SJCRH30 (cell line): ENCODE results near the gene PLXND1. TPM values are rescaled to one million over a fixed set of nuclear protein-coding genes. Genes with fewer than 3 reads are reported as not detected.
A peak's percentile ranks its signal among the peaks of the same experiment; 100 is the strongest.

Experiments
- DNase-seq, 2 experiments: peaks; one replicate each; pipeline ENCODE4 v3.0.0-alpha.2; 2015 to 2020
- H3K27ac ChIP-seq: fragments of 250-450 bp; sonication (Bioruptor Pico); 2 replicates; pipeline ENCODE4 v1.5.1; 2020; ENCODE audit warnings: mild to moderate bottlenecking, moderate library complexity
- H3K27me3 ChIP-seq: fragments of 250-450 bp; sonication (Bioruptor Pico); 2 replicates; pipeline ENCODE4 v1.5.1; 2020; ENCODE audit warnings: mild to moderate bottlenecking, moderate library complexity
- H3K36me3 ChIP-seq: fragments of 250-450 bp; sonication (Bioruptor Pico); 2 replicates; pipeline ENCODE4 v1.5.1; 2020; ENCODE audit warnings: mild to moderate bottlenecking, moderate library complexity
- H3K4me1 ChIP-seq: fragments of 250-450 bp; sonication (Bioruptor Pico); 2 replicates; pipeline ENCODE4 v1.5.1; 2020; ENCODE audit warnings: mild to moderate bottlenecking, moderate library complexity
- H3K4me3 ChIP-seq: fragments of 250-450 bp; sonication (Bioruptor Pico); 2 replicates; pipeline ENCODE4 v1.5.1; 2020; ENCODE audit warnings: mild to moderate bottlenecking, moderate library complexity
- H3K9me3 ChIP-seq: fragments of 250-450 bp; sonication (Bioruptor Pico); replicated peaks from 2 replicates; pipeline ENCODE4 v1.5.1; 2020; ENCODE audit warnings: mild to moderate bottlenecking, moderate library complexity
- total RNA-seq: library from RNA; depleted of rRNA; stranded (reverse); fragments of >200 nt; shearing (Covaris generic); gene quantifications from 2 replicates; pipeline ENCODE4 v1.2.3, GENCODE V29; 2014

Gene PLXND1
- total RNA-seq, 1 experiment from 2014 or later: 95.8 TPM

DNA sequence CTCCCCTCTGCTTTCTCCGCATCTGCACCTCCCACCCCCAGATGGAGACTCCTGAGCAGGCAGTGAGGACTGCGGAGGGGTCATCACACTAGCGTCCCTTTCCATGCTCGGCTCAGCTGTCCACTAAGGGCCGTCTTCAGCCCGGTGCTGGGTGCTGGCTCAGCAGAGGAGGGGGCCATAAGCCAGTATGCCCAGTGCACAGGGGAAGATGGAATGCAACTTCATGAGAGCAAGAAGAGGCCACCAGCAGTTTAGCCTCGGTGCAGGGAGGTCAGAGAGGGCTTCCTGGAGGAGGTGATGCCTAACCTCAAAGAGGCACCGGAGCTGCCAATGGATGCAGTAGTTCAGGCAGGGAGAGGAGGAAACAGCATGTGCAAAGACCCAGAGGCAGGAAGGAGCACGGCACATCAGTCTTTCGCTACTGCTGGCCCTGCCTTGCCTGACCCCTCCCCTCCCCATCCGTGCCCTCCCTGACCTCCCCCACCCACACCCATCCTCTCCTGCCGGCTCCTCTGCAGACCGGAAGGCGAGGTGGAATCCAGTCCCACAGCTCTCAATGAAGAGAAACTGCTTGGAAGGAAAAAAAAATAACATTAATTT is 15.2 kb upstream of the PLXND1 start:
- Histone ChIP-seq H3K27me3 (no peaks in the 10 kb centered on the region), H3K27ac (no peak overlapping the region), H3K4me3 (no peak overlapping the region), H3K36me3 (no peaks in the 10 kb centered on the region), H3K9me3 (no peaks in the 10 kb centered on the region), H3K4me1 (peaks cover 25% of the 10 kb centered on the region)
- DNase-seq: no peak

DNA sequence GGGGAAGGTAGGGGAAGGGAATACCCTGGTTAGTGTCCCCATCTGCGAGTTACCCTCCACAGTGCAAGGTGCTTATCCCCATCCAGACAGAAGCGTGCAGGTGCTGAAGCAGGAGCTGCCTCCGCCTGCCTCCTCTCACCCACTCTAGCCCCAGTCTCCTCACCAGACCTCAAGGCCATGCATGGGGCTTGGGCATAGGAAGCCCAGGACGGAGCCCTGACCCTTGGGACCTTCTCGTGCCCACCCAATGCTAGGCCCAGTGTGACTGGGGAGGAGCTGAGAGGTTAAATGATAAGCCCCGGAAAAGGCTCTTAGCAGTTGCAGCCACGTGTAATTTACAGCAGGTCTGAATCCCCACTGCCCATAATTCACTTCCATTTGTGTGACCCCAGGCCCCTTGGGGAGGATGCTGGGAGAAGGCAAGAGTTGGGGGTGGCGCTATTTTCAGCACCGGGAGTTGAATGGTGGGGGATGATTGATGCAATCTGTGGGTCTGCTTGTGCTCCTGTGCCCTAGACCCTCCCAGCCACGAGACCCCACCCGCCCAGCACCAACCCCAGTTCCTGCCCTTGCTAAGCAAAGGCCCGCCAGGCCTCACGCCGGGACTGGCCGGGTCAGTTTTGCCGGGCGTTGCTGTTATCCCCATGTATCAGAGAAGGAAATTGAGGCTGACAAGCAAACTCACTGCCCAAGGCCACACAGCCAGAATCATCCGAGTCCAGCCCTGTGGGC is 14.5 kb upstream of the PLXND1 start:
- Histone ChIP-seq H3K4me1 (peaks cover 32% of the 10 kb centered on the region), H3K9me3 (no peaks in the 10 kb centered on the region), H3K27ac (no peak overlapping the region), H3K27me3 (no peaks in the 10 kb centered on the region), H3K36me3 (no peaks in the 10 kb centered on the region), H3K4me3 (no peak overlapping the region)
- DNase-seq: no peak

DNA sequence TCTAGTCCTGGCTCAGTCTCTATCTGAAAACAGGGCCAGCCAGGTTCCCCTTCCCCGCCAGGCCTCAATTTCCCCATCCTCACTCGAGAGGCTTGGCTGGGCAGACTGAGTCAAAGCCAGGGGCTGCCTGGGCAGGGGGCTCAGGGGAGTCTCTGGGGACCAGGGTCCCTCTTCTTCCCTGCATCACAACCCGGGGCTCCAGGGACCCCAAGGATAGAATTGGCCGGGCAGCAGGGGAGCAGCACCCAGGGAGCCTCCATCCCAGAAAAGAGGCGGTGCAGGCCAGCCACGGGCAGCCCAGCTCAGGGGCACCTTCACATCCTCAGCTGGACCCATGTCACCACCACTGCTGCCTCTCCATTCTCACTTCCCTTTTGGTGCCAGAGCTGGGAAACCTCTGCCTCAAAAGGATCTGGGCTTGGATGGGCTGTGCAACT is 13.3 kb upstream of the PLXND1 start:
- no peaks in the 10 kb centered on the region for H3K9me3 ChIP-seq
- H3K36me3 ChIP-seq: no peaks in the 10 kb centered on the region
- no peak overlapping the region for H3K4me3 ChIP-seq
- DNase-seq: no peak
- H3K4me1 ChIP-seq: peaks cover 26% of the 10 kb centered on the region
- no peak overlapping the region for H3K27ac ChIP-seq
- H3K27me3 ChIP-seq: no peaks in the 10 kb centered on the region

DNA sequence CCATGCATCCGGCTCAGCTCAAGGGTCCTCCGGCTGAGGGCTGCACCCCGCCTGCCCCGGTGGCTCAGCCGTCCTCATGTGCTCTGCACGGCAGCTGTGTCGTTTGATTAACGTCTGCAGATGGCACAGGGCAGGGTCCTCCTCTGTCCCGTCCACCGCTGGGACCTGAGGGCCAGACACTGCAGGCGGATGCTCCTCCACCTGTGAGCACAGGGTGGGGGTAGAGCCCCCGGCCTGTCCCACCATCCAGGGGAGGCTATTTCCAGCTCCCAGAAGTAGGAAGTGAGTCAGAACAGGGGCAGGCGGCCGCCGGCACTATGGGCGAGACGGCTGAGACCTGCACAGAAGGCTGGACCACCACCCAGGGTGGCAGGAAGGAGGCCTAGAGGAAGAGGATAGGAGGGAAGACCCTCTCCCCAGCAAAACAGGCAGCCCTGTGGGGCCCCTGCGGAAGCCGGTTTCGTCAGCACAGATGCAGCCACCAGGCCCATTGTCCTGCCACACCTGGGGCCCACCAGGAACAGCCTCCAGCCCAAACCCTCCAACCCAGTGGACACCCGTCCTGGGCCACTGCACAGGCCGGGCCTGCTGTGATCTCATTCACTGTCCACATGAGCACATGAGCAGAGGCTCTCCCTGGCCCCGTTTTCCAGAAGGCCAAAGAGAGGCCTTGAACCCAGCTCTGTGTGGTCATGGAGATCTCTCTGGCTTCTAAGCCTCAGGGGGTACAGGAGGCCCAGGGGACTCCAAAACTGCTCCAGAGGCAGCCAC is 12.6 kb upstream of the PLXND1 start:
- H3K27ac ChIP-seq: peak overlapping the region; percentile 18
- peak; percentile 41 to 53 for DNase-seq

DNA sequence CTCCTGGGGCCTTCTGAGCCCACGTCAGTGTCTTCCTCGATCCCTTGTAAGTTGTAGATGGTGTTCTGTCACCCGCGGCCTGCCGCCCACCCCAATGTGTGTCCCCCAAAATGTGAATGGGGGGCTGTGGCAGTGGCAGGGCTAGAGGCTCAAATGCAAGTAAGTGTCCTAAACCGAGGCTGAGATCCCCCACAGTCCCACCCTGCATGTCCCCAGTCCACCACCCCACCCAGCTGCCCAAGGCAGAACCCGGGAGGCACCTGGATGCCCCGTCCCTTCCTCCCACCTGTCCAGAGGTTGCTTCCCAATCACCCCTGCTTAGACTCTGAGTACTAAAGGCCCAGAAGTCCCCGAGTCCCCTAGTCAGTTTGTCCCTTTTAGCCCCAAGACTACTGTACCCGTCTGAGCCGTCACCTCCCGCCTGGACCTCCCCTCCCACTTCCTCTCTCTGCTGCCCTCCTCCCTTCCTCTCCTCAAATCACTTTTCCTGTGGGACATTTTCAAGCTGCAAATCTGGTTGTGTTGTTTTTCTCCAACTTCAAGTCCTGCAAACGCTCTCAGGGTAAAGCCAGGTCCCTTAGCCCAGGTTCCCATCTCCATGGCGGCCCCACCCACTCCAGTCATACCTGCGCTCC is 11.8 kb upstream of the PLXND1 start:
- no peak for DNase-seq
- Histone ChIP-seq H3K27me3 (no peaks in the 10 kb centered on the region), H3K4me1 (peaks cover 26% of the 10 kb centered on the region), H3K27ac (peak overlapping the region; percentile 18; the same call in 1 of the 2 replicates), H3K4me3 (no peak overlapping the region), H3K36me3 (no peaks in the 10 kb centered on the region), H3K9me3 (no peaks in the 10 kb centered on the region)

More for the DNA sequence above, 12.6 kb upstream of the PLXND1 start:
- Histone ChIP-seq H3K9me3 (no peaks in the 10 kb centered on the region), H3K4me3 (no peak overlapping the region), H3K4me1 (peaks cover 26% of the 10 kb centered on the region), H3K27me3 (no peaks in the 10 kb centered on the region), H3K36me3 (no peaks in the 10 kb centered on the region)

DNA sequence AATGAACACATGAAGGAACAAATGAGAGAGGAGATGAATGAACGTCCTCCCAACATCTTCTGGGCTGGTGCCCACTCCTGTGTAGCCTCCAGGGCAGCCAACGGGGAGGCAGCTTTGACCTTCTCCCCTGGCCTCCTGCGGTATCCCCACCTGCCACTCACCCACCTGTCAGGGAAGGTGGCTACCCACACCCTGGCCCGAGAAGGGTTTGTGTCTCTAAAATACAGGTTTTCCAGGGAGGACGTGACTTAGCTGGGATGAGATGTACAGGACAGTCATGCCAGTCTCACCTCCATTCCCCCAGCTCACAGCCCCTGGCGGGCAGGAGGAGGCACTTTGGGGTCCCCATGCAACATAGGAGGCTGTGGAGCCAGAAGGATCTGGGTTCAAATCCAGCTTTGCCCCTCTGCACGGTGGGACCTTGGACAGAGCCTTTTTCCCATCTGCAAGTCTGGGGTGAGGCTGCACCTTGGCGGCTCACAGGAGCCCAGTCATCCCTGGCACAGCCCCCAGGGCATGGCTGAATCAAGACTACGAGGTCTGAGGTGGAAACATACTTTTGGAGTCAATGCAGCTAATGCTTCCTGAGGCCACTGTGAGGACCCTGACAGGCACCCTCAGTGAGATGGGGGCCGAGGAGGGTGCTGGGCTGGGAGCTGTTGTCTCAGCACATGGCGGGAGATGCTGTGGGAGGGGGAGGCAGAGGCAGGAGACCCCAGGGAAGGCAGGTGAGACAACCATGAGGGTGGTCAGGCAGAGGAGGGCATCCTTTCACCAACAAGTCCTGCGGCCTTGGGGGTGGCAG is 11.1 kb upstream of the PLXND1 start:
- H3K4me3 ChIP-seq: no peak overlapping the region
- H3K27ac ChIP-seq: no peak overlapping the region; the same call in 1 of the 2 replicates
- no peak for DNase-seq
- no peaks in the 10 kb centered on the region for H3K36me3 ChIP-seq
- H3K4me1 ChIP-seq: peaks cover 32% of the 10 kb centered on the region
- no peaks in the 10 kb centered on the region for H3K9me3 ChIP-seq
- no peaks in the 10 kb centered on the region for H3K27me3 ChIP-seq

DNA sequence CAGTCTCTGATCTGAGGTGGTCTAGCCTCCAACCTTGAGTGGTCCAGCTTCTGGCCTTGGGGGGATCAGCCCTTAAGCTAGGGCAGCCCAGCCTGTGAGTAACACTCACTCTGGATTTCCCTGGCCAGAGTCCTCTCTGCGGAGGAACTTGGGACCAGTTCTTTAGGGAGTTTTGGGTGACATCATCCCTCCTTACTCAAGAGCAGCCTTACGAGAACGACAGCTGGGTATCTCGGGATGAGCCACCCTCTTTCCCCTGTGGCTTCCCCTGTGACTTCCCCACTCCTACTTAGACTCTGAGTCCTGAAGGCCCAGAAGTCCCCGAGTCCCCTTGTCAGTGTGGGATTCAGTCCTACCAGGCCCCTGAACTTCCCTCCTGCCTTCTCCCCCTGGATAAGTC is 10.2 kb upstream of the PLXND1 start:
- H3K4me1 ChIP-seq: peaks cover 40% of the 10 kb centered on the region
- peak; percentile 66 to 78 for DNase-seq
- no peaks in the 10 kb centered on the region for H3K36me3 ChIP-seq
- H3K9me3 ChIP-seq: no peaks in the 10 kb centered on the region
- peak overlapping the region; percentile 35 for H3K27ac ChIP-seq
- no peak overlapping the region for H3K4me3 ChIP-seq
- no peaks in the 10 kb centered on the region for H3K27me3 ChIP-seq

DNA sequence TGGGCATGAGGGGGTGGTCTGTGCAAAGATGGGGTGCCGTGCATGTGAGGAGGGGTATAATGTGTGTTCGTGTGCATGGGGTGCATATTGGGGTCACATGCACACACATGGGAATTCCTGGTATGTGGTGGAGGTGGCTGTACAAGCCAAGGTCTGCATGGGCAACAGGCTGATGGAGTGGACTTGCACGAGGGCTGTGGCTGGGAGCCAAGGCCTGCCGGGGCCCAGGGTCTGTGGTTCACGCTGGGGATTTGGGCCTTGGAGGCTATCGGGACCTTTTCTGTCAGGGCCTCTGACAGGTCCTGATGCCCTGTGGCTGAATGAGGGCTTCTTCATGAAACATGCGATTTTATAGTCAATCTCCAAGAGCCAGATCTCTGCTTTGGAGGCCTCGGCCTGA is 9.8 kb upstream of the PLXND1 start:
- DNase-seq: no peak
- H3K4me3 ChIP-seq: no peak overlapping the region
- H3K36me3 ChIP-seq: no peaks in the 10 kb centered on the region
- peak overlapping the region; percentile 35 for H3K27ac ChIP-seq
- peaks cover 41% of the 10 kb centered on the region for H3K4me1 ChIP-seq
- no peaks in the 10 kb centered on the region for H3K9me3 ChIP-seq
- H3K27me3 ChIP-seq: no peaks in the 10 kb centered on the region

DNA sequence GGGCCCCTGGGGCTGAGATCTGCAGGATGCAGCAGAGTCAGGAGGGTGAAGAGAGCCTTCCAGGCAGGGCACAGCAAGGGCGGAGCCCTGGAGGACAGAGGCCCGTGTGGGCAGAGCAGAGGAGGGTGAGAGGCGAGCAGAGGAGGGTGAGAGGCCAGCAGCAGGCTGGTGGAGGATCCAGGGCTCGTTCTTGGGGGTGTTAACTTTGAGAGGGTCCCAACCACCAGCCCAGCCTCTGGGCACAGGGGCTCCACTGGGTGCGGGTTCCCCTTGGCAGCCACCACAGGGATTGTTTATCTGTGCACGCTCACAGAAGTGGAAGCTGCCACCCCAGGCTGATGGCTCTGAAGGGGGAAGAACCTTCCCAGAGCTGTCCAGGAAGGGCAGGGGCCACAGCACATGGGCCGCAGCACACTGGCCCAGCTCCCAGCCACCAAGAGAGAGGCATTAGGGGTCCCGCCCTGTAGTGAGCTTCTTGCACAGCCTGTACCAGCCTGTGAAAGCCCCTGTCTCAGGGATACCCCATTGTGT is 9.3 kb upstream of the PLXND1 start:
- H3K9me3 ChIP-seq: no peaks in the 10 kb centered on the region
- no peak overlapping the region for H3K27ac ChIP-seq
- no peaks in the 10 kb centered on the region for H3K27me3 ChIP-seq
- H3K4me3 ChIP-seq: no peak overlapping the region
- peaks cover 41% of the 10 kb centered on the region for H3K4me1 ChIP-seq
- DNase-seq: no peak
- no peaks in the 10 kb centered on the region for H3K36me3 ChIP-seq

DNA sequence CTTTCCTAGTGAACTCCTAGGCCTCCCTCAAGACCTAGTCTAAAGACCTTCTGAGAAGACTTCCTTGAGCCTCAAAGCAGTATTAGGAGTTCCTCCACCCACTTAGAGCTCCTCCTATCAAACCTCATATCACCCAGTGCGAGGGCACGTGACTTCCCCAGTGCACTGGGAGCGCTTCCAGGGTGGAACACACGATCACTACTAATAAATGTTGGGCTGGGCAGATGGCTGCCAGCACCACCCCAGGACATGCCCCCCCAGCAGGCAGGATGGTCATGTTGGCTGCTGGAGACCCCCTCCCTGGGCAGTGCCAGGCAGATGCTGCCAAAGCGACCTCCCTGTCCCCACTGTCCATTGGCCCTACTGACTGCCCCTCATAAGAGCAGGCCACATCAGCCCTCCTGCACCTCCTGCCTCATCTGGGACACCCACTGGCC is 8.5 kb upstream of the PLXND1 start:
- no peaks in the 10 kb centered on the region for H3K27me3 ChIP-seq
- H3K36me3 ChIP-seq: no peaks in the 10 kb centered on the region
- H3K4me3 ChIP-seq: no peak overlapping the region
- H3K27ac ChIP-seq: no peak overlapping the region
- no peaks in the 10 kb centered on the region for H3K9me3 ChIP-seq
- no peak for DNase-seq
- H3K4me1 ChIP-seq: peaks cover 41% of the 10 kb centered on the region

DNA sequence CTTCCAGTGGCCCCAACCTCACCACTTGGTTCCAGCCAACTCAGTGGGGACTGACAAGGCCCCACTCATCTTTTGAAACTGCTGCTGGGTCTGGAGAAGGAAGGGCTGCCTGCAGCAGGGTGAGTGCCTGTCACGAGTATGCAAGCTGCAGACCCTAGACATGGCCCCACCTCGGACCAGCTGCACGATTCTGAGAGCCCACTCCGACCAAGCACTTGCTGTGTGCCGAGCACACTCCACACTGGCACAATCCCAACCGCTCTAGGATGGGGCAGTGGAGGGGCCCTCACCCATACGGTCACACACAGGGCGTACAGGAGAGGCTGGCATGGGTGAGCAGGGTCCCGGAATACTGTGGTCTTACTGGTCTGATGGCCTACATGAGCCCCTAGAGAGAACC is 8.0 kb upstream of the PLXND1 start:
- Histone ChIP-seq H3K9me3 (no peaks in the 10 kb centered on the region), H3K4me1 (peaks cover 40% of the 10 kb centered on the region), H3K27ac (no peak overlapping the region), H3K36me3 (no peaks in the 10 kb centered on the region), H3K27me3 (no peaks in the 10 kb centered on the region), H3K4me3 (no peak overlapping the region)
- no peak for DNase-seq

DNA sequence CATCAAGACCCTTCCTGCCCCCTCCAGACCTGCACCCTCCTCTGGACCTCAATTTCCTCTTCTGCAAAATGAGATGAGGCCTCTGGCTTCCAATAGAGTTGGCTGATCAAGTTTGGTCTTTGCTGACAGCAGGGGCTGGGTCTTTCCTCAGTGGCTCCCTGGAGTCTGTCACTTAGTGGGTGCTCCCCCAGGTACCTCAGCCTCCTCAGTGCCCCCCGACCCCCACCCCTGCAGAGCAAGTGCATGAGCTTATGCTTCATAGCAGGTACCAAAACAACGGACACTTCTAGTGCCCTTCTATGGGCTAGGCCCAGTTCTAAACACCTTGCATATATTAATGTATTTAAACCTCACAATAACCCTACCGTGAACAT is 6.9 kb upstream of the PLXND1 start:
- H3K4me1 ChIP-seq: peaks cover 29% of the 10 kb centered on the region
- DNase-seq: no peak
- H3K9me3 ChIP-seq: no peaks in the 10 kb centered on the region
- no peaks in the 10 kb centered on the region for H3K27me3 ChIP-seq
- H3K36me3 ChIP-seq: no peaks in the 10 kb centered on the region
- no peak overlapping the region for H3K27ac ChIP-seq
- H3K4me3 ChIP-seq: no peak overlapping the region

DNA sequence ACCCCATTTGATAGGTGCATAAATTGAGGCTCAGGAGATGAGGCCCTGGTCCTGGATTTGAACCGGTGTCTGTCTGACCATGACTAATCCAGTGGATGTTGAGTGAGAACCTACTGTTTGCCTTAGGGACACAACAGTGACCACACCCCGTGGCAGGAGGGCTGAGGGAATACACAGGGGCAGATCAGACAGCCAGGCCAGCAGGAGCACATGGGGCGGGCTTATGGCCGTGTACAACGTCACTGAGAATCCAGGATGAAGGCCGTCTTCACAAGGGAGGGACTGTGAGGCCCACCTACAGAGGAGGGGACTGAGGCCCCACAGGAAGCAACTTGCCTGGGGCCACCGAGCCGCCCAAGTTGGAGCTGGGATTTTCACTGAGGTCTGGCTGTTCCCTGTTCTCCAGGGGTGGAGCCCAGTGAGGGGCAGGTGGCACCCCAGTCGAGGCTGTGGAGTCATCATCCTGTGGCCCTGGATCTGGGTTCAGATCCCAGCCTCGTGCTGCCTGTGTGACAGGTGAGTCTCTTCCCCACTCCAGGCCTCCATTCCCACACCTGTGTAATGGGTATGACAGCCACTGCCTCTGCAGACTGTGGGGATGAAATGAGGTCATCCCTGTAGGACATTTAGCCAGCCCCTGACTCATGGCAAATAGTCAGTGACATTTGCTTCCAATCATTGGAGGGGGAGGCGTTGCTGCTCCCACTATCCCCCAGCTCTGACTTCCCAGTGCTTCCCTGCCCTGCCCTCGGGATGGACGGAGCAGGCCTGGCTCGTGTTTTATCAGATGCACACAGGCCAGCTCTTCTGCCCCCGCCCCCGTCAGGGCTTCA is 6.3 kb upstream of the PLXND1 start:
- peak; percentile 81 to 83 for DNase-seq
- peaks cover 28% of the 10 kb centered on the region for H3K4me1 ChIP-seq

More for the DNA sequence above, 6.3 kb upstream of the PLXND1 start:
- H3K27ac ChIP-seq: peak overlapping the region; percentile 84
- no peaks in the 10 kb centered on the region for H3K9me3 ChIP-seq
- H3K27me3 ChIP-seq: no peaks in the 10 kb centered on the region
- no peak overlapping the region for H3K4me3 ChIP-seq
- H3K36me3 ChIP-seq: no peaks in the 10 kb centered on the region
